RPMI7951 (cell line): ENCODE results near the gene UNC13C. TPM values are rescaled to one million over a fixed set of nuclear protein-coding genes. Genes with fewer than 3 reads are reported as not detected.

Experiments used
- DNase-seq: peaks from one replicate; pipeline ENCODE4 v3.0.0-alpha.2; 2012; ENCODE audit warnings: low read depth
- total RNA-seq: library from RNA; depleted of rRNA; stranded (reverse); fragments of >200 nt; shearing (Covaris generic); gene quantifications from 2 replicates; pipeline ENCODE4 v1.2.3, GENCODE V29; 2014

UNC13C gene
- total RNA-seq, 1 experiment from 2014 or later, result not detected

DNA sequence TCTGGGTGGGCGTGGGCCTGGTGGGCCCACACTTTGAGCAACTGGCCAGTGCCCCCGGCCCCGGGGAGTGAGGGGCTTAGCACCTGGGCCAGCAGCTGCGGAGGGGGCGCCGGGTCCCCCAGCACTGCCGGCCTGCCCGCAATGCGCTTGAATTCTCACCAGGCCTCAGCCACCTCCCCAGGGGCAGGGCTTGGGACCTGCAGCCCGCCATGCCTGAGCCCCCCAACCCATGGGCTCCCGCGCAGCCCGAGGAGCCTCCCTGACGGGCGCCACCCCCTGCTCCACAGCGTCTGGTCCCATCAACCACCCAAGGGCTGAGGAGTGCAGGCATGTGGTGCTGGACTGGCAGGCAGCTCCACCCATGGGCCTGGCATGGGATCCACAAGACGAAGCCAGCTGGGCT is 484.3 kb downstream of the UNC13C start:
- DNase-seq, result no peak

DNA sequence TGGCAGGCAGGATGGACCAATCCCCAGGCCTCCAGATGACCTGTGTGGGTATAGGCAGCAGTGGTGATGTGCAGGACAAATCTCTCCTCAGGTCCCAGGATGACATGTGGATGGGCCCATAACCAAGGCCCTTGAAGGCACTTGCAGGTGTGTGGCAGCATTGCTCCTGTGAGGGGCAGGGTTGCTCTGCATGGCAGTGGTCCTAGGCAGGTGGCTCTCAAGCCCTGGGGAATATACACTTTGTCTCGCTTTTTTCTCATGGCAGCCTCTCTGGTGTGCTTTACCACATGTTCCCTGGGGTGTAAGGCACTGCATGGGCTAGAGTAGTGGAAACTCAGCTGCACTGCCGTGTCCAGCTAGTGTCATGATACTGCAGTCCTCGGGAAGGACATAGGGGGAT is 503.6 kb downstream of the UNC13C start:
- DNase-seq, result no peak

DNA sequence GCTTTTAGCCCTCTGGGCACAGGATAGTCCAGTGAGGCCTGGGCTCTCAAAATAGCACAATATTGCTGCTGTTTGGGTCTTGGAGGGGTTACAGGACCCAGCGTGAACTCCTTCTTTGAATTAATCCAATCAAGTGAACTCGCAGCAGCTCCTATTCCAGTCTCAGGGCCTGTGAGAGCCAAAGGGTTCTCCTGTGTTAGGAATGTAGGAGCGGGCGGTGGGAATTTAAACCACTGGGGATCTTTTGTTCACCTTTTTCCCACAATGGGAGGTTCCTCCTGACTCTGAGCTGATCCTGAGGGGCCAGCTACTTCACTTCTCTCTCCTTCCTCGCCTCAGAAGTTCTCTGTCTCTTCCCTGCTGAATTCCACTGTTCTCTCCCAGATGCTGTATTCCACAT is 504.0 kb downstream of the UNC13C start:
- DNase-seq, result no peak

DNA sequence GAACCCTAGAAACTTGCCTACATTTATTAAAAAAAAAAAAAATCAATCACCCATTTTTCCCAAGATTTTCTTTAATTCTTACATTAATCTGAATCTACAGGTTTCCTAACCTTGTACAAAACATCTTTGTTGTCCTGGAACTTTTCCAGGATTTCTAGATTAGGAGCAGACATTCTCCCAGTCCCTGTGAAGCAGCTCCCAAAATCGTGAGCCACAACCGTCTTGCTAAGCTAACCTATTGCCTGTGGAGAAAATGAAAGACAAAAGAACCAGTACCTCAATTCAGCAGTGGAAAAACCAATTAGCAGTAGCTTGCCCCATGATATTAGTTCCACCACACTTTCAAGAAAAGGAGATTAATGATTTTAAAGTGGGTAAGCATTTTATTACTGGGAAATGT is 522.1 kb downstream of the UNC13C start:
- DNase-seq, result no peak

DNA sequence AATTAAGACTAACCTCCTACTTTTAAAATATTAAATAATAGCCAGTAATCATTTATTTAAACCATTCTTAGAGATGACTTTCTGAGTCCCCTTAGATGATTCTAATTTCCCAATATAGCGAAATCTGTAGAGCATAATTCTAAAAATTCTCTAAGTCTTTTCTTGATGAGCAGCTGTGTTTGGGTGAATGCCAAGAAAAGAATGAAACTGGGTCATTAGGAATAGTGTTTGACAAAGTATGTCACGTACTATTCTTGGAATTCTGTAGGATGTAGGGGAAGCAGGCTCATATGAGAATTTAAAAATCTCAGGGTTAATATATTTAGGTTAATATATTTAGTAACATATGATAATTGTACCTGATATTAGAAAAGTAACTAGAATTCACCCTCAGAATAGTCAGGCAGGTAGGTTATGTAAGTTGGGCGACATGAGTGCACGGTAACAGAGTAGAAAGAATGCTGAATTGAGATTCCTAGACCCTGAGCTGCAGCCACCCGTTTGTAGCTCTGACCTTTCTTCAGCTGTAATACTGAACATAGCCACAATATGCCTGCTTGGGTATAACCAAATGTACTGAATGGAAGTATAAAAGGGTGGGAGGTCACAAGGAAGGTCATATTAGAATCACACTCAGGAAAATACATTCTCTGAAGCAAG is 524.3 kb downstream of the UNC13C start:
- DNase-seq, result no peak

DNA sequence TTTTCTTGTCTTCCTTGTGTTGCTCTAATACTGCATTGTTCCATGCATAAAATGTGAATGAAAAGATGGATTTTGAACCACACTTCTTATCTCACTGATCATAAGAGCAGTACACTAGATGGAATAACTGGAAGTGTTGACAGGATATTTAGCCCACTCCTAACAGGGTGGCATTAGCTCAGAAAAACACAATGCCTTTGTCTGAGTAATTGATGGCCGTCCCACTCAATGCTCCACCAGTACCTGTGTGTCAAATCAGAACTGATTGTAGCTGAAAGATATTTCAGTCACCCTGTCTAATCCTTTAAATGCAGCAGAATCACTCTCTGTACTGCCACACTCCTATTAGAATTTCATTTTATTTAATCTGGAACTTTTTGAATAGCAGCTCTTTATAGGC is 526.5 kb downstream of the UNC13C start:
- no peak for DNase-seq

DNA sequence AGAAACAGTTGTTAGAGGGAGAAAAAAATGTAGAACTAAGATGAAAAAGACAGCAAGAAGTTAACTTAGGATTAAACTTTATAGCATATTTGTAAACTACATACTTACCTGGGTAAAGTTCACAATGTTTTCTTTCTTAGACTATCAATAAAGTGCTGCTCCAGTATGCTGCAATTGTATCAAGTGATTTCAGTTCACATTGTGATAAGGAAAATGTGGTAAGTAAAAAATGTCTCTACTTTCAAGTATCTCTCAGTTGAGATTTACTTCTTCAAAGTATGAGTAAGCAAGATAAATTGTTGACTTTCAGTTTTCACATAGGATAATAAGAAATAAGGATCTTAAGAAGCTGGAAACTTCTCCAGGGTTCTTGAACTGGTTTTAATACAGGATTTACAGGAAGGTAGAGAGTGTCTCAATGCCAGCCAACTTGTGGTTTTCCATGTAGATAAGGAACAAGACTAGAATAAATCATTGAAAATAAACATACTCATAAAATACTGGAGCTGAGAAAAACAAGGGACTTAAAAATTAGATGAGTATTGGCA is 528.8 kb downstream of the UNC13C start:
- DNase-seq, result no peak

DNA sequence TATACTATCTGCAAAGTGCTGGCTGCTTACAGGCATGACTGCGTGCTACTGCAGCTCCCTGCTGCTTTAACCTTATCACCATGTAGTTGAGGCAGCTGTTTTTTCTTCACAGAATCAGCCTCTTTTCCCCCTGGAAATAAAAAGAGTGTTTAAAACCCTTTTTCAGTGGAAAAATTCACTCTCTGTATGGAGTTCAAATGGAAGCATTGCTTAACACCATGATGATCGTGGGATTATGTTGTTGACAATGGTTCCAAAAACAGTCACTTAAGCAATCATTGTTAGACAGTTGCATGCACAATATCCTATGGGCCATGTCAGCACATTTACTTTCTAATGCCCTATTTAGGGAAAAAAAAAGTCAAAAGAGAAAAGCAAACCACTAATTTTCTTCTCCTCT is 536.4 kb downstream of the UNC13C start:
- DNase-seq, result no peak

DNA sequence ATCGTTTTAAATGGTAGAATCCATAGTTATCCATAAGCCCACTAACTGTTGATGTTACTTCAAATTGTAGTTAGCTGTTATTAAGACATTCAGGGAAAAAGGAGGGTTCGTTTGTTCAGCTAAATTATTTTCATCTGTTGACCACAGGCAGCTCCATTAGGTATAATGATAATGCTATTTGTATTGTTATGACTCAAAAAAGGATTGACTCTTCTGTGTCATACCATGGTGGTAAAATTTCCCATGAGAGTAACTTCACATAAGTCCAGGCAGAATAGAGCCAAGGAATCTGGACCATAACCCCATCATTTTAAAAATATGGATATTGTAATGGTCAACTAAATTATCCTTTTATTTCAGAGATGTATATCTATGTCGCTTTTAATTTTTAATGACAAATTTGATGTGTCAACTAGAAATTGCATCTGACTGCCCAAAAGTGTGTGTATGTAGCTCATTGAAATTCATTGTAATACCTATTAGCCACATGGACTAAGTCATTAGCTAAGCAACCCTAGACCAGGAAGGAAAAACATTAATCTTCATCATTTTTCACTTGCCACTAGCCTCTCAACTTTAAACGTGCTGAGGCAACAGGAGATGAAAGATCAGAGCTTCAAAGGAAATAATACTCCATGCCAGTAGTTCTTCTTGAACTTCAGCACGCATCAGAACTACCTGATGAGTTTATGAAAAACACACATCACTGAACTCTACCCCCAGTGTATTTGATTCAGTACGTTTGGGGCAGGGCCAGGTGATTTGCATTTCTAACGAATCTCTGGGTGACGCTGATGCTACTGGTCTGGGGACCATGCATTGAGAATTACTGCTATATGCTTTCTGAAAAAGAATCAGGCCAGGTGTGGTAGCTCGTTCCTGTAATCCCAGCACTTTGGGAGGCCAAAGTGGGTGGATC is 537.7 kb downstream of the UNC13C start:
- DNase-seq, result no peak

DNA sequence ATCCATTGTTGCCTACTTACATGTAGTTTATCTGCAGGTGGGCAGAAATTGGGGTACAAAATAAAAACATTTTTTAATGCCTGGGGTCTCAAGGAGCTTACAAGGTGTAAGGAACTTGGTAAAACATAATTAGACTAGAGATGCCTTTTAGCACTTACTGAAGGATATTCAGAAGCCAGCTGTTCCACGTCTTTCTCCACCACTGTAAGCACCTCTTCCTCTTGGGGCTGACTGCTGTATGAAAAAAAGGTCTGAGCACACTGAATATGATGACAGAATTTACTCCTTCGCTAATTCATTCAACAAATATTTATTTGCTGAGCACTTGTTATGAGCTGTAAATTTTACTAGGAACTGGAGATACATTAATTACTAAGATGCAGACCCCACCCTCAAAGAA is 539.1 kb downstream of the UNC13C start:
- DNase-seq, result no peak

DNA sequence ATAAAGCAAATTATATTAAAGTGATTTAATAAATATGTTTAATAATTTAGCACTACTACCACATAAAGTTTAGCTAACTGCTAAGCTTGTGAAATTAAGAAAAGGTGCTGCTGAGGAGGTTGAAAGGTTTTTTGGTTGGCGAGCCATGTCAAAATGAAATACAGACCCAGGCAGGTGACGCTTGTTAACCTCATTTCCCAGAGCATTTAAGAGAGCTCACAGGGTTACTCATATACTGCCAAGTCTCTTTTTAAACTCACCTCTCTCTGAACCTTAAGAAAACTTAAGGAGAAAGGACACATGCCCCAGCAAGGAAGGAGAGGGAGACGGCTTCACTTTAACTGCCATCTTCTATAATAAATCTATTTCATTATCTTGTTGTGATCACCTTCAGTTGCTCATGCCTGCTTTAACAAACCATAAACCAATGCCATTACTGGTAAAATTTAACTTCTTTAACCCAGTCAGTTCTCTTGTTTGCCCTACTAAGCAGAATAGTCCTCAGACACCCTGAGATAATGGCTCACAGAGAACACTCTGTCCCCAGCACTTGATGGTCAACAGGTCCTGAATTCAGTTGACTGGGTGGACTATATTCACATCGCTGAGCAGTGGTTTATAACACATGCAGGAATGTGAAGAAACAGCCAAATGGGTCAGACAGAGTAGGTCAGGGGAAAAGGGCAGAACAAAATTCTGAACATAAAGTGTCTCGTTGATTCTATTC is 540.1 kb downstream of the UNC13C start:
- no peak for DNase-seq

DNA sequence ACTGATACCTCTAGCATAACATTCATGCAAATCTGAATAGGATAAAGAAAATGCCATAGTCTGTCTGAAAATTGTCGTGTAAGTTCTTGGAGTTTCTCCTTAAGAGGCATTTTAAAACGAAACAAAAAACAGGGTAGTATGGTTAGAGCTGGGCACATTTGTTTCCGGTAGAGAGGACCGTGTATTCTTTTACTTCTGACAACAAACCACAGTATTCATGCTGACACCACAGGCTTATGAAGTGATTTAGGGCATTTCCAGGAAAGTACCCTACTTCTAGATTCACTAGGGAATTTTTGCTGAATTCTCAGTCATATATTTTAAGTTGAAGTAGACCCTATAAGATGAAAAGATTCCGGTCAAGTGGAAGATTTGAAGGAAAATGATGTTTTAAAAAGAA is 541.3 kb downstream of the UNC13C start:
- DNase-seq, result no peak

DNA sequence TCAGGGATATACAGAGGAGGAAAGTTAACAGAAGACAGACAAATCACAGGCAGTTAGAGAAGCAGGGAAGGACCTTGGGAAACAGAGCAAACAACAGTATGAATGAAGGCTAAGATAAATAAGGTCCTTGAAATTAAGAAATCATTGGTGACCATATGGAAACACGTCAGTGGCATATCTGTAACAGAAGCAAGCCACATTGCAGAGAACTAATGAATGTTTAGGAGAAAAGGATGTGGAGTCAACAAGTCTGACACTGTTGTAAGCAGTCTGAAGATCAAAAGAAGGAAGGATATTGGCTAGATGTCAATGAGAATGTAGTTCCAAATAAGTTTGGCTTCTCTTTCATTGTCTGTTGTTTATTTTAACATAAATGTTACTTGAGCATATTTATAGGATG is 542.4 kb downstream of the UNC13C start:
- DNase-seq, result no peak

DNA sequence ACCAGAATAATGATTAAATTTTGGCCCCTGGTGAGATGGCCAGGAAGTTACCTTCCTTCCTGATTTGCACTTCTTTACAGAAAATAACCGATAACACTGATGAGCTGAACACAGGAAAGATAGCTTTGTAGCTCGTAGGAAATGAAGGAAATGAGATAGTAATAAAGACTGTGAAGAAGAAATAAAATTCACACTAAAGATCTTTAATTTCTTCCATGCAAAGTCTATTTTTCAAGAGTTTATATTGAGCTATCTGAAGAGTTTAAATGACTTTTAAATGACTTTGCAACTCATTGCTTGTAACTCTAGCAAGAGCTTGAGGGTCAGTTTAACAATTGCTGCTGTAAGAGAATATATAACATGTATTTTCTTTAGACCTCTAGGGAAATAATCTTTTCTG is 543.0 kb downstream of the UNC13C start:
- no peak for DNase-seq

DNA sequence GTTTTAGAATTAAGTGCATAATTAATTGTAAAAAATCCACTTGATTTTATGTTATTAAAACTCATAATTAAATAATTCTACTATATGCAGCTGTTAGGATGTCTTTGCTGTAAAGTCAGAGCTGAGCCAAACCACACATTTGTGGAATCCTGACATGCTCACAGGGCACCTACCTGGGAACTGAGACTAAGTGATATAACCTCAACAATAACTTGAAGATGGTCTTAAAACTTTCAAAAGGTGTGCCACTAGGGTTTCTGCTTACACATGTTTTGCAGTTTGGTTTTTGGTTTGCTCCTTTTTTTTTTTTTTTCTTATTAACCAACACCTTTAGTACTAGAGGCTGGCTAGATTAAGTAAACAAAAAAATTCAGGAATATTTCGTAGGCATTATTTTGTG is 549.8 kb downstream of the UNC13C start:
- no peak for DNase-seq

DNA sequence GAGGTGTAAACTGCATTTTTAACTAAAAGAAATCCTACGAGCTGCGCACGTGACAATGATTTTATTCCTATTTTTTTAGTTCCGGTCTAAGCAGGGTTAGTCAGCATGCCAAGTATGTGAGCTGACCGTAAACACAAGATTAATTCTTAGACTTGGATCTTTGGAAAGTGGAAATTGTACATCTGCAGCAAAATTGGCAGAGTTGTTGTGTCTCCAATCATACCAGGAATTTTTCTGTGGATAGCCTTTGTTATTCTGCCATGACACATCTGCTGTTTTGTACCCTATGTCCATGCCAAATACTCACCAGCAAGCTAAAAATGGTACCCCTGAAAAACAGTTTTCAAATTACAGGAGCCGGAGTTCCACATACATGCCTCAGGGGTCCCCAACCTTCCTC is 562.5 kb downstream of the UNC13C start:
- no peak for DNase-seq

DNA sequence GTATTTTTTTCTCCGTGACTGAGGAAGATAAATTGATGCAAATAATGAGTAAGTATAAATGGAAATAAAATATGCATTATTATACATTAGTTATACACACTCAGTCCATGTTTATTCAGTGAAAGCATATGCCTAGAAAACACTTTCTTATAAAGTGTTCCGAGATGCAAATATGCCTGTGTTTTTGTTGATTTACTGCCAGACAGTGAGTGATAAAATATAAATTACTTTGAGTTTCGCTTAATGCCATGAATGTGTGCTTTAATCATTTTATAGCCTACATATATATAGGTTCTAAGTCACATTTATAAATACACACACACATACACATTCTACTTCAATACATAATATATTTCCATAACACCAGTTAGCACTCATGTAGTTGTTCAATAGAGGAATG is 569.2 kb downstream of the UNC13C start:
- DNase-seq, result no peak

DNA sequence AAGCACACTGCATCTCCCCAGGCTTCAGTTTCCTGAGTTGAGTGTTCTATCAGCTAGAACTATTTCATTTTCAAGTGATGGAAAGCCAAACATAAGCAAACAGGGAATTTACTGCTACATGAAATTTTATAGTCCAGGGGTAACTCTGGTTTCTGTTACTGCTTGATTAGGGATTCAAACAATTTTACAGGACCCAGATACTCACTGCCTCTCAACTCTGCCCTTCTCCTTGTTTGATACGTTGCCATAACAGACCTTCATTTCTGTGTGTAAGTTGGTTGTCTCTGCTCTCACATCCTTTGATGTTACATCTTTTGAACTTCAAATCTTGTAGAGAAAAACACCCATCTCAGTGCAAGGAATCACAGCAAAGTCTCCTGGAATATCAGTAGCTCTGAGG is 572.7 kb downstream of the UNC13C start:
- DNase-seq, result no peak

DNA sequence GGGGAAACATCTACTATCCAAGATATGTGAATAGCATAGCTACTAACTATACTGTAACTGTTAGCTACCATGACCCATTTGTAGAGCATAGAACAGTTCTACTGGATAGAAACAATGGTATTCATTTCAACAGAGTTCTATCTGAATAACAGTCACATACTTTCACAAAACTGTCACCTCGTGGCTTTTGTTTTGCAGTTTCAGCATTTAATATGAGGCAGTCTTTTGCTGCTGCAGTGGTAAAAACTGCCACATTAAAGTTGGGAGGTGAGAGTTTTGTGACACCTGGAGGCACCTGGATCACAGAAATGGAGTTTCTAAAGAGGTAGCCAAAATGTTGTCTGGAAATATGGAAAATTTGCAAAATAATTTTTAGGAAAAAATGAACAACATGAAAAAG is 578.0 kb downstream of the UNC13C start:
- no peak for DNase-seq

DNA sequence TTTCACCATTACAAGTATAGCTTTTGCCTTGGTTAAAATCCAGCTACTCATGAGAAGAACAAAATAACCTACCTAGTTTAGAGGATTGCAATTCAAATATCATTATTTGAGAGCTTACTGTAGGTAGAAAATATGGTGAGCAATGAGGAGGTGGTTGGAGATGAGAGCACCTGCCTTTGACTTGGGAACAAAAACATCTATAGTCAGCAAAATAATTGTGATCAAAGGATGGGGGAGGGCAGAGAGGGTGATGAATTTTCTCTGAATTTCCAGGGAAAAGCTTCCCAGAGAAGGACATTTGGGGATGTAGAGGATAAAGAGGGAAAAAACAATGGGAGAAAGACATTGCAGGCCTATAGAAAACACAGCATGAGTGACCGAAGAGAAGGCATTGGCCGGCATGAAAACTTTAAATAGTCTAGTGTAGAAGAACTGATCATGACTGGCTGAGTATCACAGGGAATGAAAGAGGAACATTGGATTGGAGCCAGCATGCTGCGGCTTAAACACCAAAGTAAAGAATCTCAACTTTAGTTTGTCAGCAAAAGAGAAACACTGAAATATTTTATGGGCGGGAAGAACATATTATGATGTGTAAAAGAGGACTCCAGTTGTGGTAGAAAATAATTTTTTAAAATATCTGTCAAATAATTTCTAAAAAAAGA is 581.3 kb downstream of the UNC13C start:
- DNase-seq, result no peak

DNA sequence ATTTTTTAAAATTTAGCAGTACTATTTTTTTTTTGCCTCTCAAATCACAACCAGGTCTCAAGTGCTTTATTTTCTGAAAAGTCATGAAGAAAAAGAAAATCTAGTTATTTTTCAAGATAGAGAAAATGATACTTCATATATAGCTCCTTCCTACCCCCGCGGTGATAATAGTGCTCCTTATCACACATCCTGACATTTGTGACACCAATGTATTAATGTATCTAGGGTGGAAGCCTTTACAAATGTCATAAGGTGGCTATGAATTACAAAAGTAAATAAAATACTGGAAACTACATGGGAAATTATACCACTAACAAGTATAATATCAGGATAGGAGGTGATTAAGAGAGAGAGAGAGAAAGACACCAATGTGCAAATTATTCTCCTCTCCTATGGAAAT is 582.2 kb downstream of the UNC13C start:
- DNase-seq, result no peak

DNA sequence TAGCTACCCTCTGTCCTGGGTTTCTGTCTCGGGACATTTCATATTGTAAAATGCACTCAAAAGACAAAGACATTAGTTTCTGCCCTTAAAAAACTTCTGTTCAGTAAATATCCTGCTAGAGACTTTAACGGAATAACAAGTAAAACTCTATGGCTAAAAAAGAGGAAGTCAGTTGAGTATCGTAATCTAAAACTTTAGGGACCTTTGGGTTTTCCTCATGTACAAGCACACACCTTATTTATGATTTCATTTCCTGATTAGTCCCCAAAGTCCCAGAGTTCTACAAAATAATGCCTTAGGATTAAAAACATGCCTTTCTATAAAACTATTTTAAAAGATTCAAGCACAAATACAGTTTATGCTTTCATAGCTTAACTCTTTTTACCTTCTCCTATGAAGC is 585.9 kb downstream of the UNC13C start:
- no peak for DNase-seq
